Neural progenitor cell (in vitro differentiated cells): Measurements from ENCODE around the gene CHST13. TPM values are rescaled to one million over a fixed set of nuclear protein-coding genes. Genes with fewer than 3 reads are reported as not detected.

Source experiments
- DNase-seq: peaks from one replicate; pipeline ENCODE4 v3.0.0-alpha.2; 2016; ENCODE audit warnings: low spot score
- H2AFZ ChIP-seq: fragments of 200-600 bp; sonication (generic); replicated peaks from 2 replicates; pipeline ENCODE4 v1.6.1; 2016; ENCODE audit warnings: antibody characterized with exemption
- H3F3A ChIP-seq: fragments of 200-600 bp; sonication (generic); 2 replicates; pipeline ENCODE4 v1.6.1; 2016; ENCODE audit warnings: antibody characterized with exemption, low read depth
- H3K27ac ChIP-seq: fragments of 200-600 bp; sonication (generic); 2 replicates; pipeline ENCODE4 v1.5.1; 2016; ENCODE audit warnings: mild to moderate bottlenecking
- H3K27me3 ChIP-seq: fragments of 200-600 bp; sonication (generic); 2 replicates; pipeline ENCODE4 v1.6.1; 2016; ENCODE audit warnings: mild to moderate bottlenecking, moderate library complexity
- H3K36me3 ChIP-seq: fragments of 200-600 bp; sonication (generic); 2 replicates; pipeline ENCODE4 v1.5.1; 2016
- H3K4me1 ChIP-seq: fragments of 200-600 bp; sonication (generic); 2 replicates; pipeline ENCODE4 v1.6.1; 2016; ENCODE audit warnings: mixed run types
- H3K4me2 ChIP-seq: fragments of 200-600 bp; sonication (generic); 2 replicates; pipeline ENCODE4 v1.6.1; 2016
- H3K4me3 ChIP-seq: fragments of 200-600 bp; sonication (generic); 2 replicates; pipeline ENCODE4 v1.5.1; 2016
- H3K79me2 ChIP-seq: fragments of 200-600 bp; sonication (generic); 2 replicates; pipeline ENCODE4 v1.6.1; 2016; ENCODE audit warnings: low read depth
- H3K9ac ChIP-seq: fragments of 200-600 bp; sonication (generic); 2 replicates; pipeline ENCODE4 v1.6.1; 2016
- H3K9me3 ChIP-seq: fragments of 200-600 bp; sonication (generic); 2 replicates; pipeline ENCODE4 v1.5.1; 2016; ENCODE audit warnings: low read depth
- H4K20me1 ChIP-seq: fragments of 200-600 bp; sonication (generic); 2 replicates; pipeline ENCODE4 v1.6.1; 2016; ENCODE audit warnings: low read depth
- H3K27ac Mint-ChIP-seq: 3 replicates; pipeline ENCODE4 v1.8.0; 2021; ENCODE audit warnings: mixed read lengths
- H3K27me3 Mint-ChIP-seq: 2 replicates; pipeline ENCODE4 v1.8.0; 2022; ENCODE audit warnings: low read depth, mild to moderate bottlenecking, inconsistent platforms, moderate library complexity, mixed read lengths; ENCODE audit not compliant: insufficient read depth
- H3K36me3 Mint-ChIP-seq: 3 replicates; pipeline ENCODE4 v1.8.0; 2021; ENCODE audit warnings: mixed read lengths
- H3K4me1 Mint-ChIP-seq: 3 replicates; pipeline ENCODE4 v1.8.0; 2021; ENCODE audit warnings: mixed read lengths
- H3K4me3 Mint-ChIP-seq: 3 replicates; pipeline ENCODE4 v1.8.0; 2021; ENCODE audit warnings: mild to moderate bottlenecking, moderate library complexity, mixed read lengths
- H3K9me3 Mint-ChIP-seq: 3 replicates; pipeline ENCODE4 v1.8.0; 2020; ENCODE audit warnings: mixed read lengths
- EZH2 ChIP-seq: fragments of 200-600 bp; sonication (generic); IDR thresholded peaks from 2 replicates; pipeline ENCODE4 v1.6.1; 2017; ENCODE audit warnings: antibody characterized with exemption, mild to moderate bottlenecking, moderate library complexity
- EZH2phosphoT487 ChIP-seq: fragments of 200-600 bp; sonication (generic); IDR thresholded peaks from 2 replicates; pipeline ENCODE4 v1.6.1; 2017; ENCODE audit warnings: antibody characterized with exemption
- total RNA-seq: library from RNA; depleted of rRNA; stranded (reverse); fragments of >200 nt; gene quantifications from 2 replicates; pipeline ENCODE4 v1.2.3, GENCODE V29; 2015; ENCODE audit warnings: low replicate concordance
- TF ChIP-seq, protein P1 (sequence below): fragments of 200-600 bp; sonication (generic); IDR thresholded peaks from 2 replicates; pipeline ENCODE4 v1.5.1; 2017; ENCODE audit warnings: antibody characterized with exemption, mild to moderate bottlenecking

Gene CHST13
- total RNA-seq, 1 donor from 2014 or later: 0.09 TPM

DNA sequence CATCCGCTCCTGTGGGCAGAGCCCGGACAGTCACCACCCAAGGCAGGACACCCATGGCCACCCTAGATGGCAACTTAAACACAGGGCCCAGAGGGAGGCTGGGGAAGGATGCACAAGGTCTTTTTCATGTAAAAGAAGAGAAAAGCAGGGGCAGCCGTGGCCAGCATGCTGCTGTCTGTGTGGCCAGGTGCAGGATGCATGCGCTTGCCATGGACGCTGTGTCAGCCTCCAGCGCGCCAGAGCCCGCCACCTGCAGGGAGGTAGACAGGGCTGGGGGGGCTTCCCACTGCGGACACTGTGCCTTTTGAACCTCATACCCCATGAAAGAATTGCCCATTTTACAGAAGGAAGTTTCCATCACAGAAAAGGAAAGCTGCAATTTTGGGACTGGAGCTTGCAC, 24.6 kb upstream of the CHST13 start:
- peaks cover 10% of the 10 kb centered on the region for H3F3A ChIP-seq
- Mint-ChIP-seq H3K36me3 (no peaks in the 10 kb centered on the region), H3K27ac (no peak overlapping the region), H3K27me3 (no peaks in the 10 kb centered on the region), H3K9me3 (no peaks in the 10 kb centered on the region), H3K4me3 (no peak overlapping the region), H3K4me1 (peaks cover 18% of the 10 kb centered on the region)
- DNase-seq: no peak
- H3K9me3 ChIP-seq: no peaks in the 10 kb centered on the region
- no peaks in the 10 kb centered on the region for H3K36me3 ChIP-seq
- peaks cover 15% of the 10 kb centered on the region for H3K4me1 ChIP-seq
- H3K4me2 ChIP-seq: no peak overlapping the region
- no peak overlapping the region for H3K4me3 ChIP-seq
- H3K27ac ChIP-seq: no peak overlapping the region
- H4K20me1 ChIP-seq: no peaks in the 10 kb centered on the region
- H3K79me2 ChIP-seq: no peaks in the 10 kb centered on the region
- no peaks in the 10 kb centered on the region for H3K27me3 ChIP-seq
- no peak overlapping the region for H2AFZ ChIP-seq
- H3K9ac ChIP-seq: no peak overlapping the region
- TF ChIP-seq EZH2 (no peak), EZH2phosphoT487 (no peak)
- TF ChIP-seq, protein P1, sequence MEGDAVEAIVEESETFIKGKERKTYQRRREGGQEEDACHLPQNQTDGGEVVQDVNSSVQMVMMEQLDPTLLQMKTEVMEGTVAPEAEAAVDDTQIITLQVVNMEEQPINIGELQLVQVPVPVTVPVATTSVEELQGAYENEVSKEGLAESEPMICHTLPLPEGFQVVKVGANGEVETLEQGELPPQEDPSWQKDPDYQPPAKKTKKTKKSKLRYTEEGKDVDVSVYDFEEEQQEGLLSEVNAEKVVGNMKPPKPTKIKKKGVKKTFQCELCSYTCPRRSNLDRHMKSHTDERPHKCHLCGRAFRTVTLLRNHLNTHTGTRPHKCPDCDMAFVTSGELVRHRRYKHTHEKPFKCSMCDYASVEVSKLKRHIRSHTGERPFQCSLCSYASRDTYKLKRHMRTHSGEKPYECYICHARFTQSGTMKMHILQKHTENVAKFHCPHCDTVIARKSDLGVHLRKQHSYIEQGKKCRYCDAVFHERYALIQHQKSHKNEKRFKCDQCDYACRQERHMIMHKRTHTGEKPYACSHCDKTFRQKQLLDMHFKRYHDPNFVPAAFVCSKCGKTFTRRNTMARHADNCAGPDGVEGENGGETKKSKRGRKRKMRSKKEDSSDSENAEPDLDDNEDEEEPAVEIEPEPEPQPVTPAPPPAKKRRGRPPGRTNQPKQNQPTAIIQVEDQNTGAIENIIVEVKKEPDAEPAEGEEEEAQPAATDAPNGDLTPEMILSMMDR: no peak

DNA sequence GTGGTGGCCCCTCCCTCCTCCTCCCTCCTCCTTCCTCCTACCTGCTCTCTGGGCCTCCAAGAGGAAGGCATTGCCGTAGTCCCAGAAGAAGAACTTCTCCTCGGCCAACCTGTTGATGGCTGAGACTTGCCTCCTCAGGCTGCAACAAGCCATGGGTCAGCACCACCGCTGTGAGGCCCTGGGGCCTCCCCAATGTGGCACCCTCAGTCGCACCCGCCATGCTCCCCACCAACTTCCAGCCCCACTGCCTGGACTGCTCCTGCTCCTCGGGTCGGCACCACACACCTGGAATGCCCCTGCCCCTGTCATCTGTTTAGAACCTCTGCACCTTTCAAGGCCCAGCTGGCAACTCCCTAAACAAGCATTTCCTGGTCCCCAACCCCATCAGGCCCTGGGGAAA, 23.9 kb upstream of the CHST13 start:
- no peak overlapping the region for H3K4me2 ChIP-seq
- TF ChIP-seq EZH2phosphoT487 (no peak), EZH2 (no peak)
- TF ChIP-seq, protein P1: no peak
- no peaks in the 10 kb centered on the region for H3K27me3 ChIP-seq
- no peaks in the 10 kb centered on the region for H3K79me2 ChIP-seq
- H3K36me3 ChIP-seq: no peaks in the 10 kb centered on the region
- H3K27ac ChIP-seq: no peak overlapping the region
- Mint-ChIP-seq H3K36me3 (no peaks in the 10 kb centered on the region), H3K9me3 (no peaks in the 10 kb centered on the region), H3K27me3 (no peaks in the 10 kb centered on the region), H3K27ac (no peak overlapping the region), H3K4me3 (no peak overlapping the region), H3K4me1 (peaks cover 16% of the 10 kb centered on the region)
- DNase-seq: no peak
- peaks cover 10% of the 10 kb centered on the region for H3F3A ChIP-seq
- peaks cover 15% of the 10 kb centered on the region for H3K4me1 ChIP-seq
- H2AFZ ChIP-seq: no peak overlapping the region
- H3K9ac ChIP-seq: no peak overlapping the region
- H4K20me1 ChIP-seq: no peaks in the 10 kb centered on the region
- H3K9me3 ChIP-seq: no peaks in the 10 kb centered on the region
- H3K4me3 ChIP-seq: no peak overlapping the region

DNA sequence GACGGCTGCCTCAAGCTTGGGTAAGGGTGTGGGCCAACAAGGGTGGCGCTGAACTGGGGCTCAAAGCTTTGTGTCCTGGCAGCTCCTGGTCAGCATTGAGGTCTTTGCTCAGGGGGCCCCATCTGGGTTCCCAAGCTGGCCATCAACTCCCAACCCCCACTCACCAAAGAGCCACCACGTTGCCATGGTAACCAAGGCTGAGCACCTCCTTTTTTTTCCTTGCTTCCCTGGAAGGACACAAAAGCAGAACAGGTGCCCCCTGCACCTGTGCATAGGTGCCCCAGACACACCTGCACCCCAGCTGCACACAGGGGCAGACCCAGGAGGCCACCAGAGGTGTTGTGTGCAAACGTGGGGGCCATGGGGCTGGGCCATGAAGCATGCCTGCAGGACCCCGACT, 22.9 kb upstream of the CHST13 start:
- no peak for TF ChIP-seq EZH2
- no peak for TF ChIP-seq EZH2phosphoT487
- TF ChIP-seq, protein P1: no peak
- peak; percentile 61 for DNase-seq
- H3K9me3 Mint-ChIP-seq: no peaks in the 10 kb centered on the region
- Histone ChIP-seq H2AFZ (no peak overlapping the region), H3K79me2 (no peaks in the 10 kb centered on the region), H3K4me1 (peaks cover 15% of the 10 kb centered on the region), H3K36me3 (no peaks in the 10 kb centered on the region), H3K27ac (no peak overlapping the region), H3K9ac (no peak overlapping the region), H3K27me3 (no peaks in the 10 kb centered on the region), H4K20me1 (no peaks in the 10 kb centered on the region), H3K4me2 (peak overlapping the region; percentile 32), H3F3A (peaks cover 10% of the 10 kb centered on the region), H3K4me3 (no peak overlapping the region), H3K9me3 (no peaks in the 10 kb centered on the region)
- H3K4me1 Mint-ChIP-seq: peaks cover 14% of the 10 kb centered on the region
- peaks cover 2% of the 10 kb centered on the region for H3K27me3 Mint-ChIP-seq
- no peak overlapping the region for H3K27ac Mint-ChIP-seq
- H3K36me3 Mint-ChIP-seq: no peaks in the 10 kb centered on the region
- no peak overlapping the region for H3K4me3 Mint-ChIP-seq
